LoVo (cell line): Measurements from ENCODE around the gene SEC24D.
A peak's percentile ranks its signal among the peaks of the same experiment; 100 is the strongest.

ENCODE experiments used
- DNase-seq: peaks from one replicate; pipeline ENCODE4 v3.0.0-alpha.2; 2016; ENCODE audit warnings: low spot score

The SEC24D gene

GRCh38 chr4:118718511-118719170 is 117.3 kb downstream of the SEC24D start:
- DNase-seq, result no peak

DNA sequence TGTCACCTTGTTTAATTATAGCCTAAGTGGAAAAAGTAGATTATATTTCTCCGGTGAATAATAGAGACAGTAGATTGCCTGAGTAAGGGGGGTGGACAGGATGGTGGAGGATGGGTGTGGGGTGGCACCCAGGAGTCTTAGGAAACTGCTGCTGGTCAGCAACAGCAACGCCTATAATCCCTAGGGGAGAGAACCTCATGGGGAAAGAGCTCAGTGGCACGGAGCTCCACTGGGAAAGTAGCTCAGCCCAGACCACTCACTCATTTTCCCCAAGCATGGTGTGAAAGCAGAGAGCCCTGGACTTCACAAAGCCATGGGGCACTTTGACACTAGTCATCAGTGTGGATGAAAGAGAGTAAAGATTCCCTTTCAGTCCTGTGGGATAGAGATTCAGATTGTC is 119.6 kb downstream of the SEC24D start:
- DNase-seq, result no peak

DNA sequence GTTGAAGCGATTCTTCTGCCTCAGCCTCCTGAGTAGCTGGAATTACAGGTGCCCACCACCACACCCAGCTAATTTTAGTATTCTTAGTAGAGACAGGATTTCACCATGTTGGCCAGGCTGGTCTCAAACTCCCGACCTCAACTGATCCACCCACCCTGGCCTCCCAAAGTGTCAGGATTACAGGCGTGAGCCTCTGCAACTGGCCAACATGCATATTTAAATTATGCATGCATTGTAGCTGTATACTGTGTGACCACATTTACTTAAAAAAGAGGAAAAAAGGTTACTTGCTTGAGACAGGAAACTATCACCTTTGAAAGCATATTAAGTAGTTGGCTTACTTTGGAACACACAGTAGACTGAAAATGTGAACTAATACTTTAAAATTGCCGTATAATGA is 121.2 kb downstream of the SEC24D start:
- DNase-seq, result no peak

- no peak for DNase-seq
These were observed 123.1 kb downstream of the SEC24D start for GRCh38 chr4:118712872-118713271.

DNA sequence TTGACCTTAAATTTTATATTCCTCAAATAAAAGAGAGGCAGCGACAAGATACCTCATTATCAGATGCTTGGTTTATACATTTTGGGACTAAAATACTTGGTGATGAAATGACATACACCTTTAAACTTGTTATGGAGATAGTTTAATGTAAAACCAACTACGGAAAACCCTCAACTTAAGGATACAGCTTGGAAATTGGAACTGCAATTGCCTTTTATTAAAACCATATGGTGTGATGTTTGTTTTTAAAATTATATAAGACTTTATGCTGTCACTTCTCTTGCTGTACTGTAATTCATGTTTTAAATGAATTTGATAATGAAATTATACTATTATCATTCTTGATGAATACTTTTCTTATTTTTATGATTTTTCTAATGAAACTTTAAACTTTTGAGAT is 124.9 kb downstream of the SEC24D start:
- no peak for DNase-seq

- no peak for DNase-seq
These were observed 132.8 kb downstream of the SEC24D start for GRCh38 chr4:118703118-118703517.

DNA sequence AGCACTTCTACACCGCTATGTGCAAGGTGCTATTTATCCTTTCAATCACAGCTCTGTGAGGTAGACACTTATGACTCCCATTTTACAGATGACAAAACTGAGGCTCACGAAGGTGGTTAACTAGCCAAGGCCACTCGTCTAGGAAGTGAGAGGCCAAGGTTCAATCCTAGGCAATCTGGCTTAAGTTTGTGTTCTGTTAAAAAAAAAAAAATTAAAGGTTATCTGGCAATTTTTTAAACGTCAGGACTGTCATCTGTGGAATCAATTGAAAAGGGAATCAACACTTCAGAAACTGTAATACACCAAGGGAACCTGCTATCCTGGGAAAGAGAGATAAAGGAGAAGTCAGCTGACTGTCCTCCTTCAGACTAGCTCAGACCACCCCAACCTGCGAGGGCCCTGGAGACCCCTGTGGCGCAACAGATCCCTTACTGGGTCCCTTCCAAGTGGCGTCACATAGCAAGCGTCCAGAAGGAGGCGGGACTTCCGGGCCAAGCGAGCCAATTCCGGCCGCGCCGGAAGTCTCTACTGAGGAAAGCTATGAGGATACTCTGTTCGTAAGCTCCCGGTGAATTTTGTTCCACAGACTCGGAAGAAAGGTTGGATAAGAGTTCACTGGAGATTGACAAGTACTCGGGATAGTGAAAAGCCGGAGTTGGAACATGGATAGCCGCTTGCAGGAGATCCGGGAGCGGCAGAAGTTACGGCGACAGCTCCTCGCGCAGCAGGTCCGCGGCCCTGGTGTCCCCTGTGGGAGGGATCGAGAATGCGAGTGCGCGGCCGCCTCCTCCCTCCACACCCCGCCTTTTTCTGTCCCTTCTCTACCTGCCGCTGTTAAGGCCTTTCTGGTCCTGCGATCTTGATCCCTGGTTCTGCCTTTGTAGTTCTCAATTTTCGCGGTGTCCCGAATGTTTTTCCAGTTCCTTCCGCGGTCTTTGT is 150.8 kb downstream of the SEC24D start, which contains the start of gene METTL14:
Gene METTL14 (plus strand): TSS at position 520 of the 939 bp plus-strand sequence. CDS start 143 bp downstream, at position 663.
- DNase-seq, result peak; percentile 90

GRCh38 chr4:118683513-118683912 is 152.4 kb downstream of the SEC24D start:
- DNase-seq, result no peak

- peak; percentile 25 for DNase-seq
These were observed 153.0 kb downstream of the SEC24D start for GRCh38 chr4:118682928-118683327.

DNA sequence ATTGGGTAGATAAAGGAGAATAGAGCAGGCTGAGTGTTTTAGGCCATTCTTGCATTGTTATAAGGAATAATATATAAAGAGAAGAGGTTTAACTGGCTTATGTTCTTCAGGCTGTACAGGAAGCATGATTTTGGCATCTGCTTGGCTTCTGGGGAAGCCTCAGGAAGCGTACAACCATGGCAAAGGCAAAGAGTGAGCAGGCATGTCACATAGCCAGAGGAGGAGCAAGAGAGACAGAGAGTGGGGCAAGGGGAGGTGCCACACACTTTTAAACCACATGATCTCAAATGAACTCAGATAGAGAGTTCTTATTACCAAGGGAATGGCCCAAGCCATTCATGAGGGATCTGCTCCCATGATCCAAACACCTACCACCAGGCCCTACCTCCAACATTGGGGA is 155.1 kb downstream of the SEC24D start:
- no peak for DNase-seq

DNA sequence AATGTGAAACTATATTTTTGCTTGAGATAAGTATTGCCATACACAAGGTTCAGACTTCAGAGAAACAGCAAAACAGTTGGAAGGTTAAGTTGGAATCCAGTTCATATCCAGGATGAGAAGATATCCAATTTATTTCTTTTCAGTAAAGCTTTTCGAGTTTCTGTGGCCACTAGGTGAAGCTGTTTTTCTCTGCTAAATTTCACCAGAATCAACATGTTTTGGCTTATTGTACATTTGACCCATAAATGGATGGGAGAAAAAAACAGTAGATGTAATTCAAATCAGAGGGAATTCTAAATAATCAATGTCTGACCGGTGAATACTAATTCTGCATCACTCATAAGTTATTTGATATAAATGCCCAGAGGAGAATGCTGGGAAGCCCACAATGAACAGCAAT is 159.8 kb downstream of the SEC24D start:
- no peak for DNase-seq
